Fibroblast of the aortic adventitia (primary cell): ENCODE results near the gene SPOCD1. TPM values are rescaled to one million over a fixed set of nuclear protein-coding genes. Genes with fewer than 3 reads are reported as not detected.
A peak's percentile ranks its signal among the peaks of the same experiment; 100 is the strongest.

Experiments
- DNase-seq: peaks from one replicate; pipeline ENCODE4 v3.0.0-alpha.2; 2010; ENCODE audit warnings: low read depth
- H3K4me3 ChIP-seq: 2 replicates; pipeline ENCODE4 v1.5.1; 2011; ENCODE audit warnings: low read depth, mild to moderate bottlenecking, control low read depth, low read length, moderate library complexity
- CTCF ChIP-seq: IDR thresholded peaks from 2 replicates; pipeline ENCODE4 v1.5.1; 2011; ENCODE audit warnings: mild to moderate bottlenecking, low read length, control low read depth, inconsistent platforms; ENCODE audit not compliant: insufficient read depth
- total RNA-seq: library from RNA; depleted of rRNA; stranded (reverse); fragments of >200 nt; gene quantifications from 2 replicates; pipeline ENCODE4 v1.2.3, GENCODE V29; 2012; ENCODE audit warnings: low replicate concordance

The SPOCD1 gene
- total RNA-seq, 1 donor, result 37.2 TPM

- TF ChIP-seq CTCF, result peak; percentile 96
- peak; percentile 90 for DNase-seq
- peak overlapping the region; percentile 79 for H3K4me3 ChIP-seq
Measured at GRCh38 chr1:31789259-31790065, 26.4 kb downstream of the SPOCD1 start.

GRCh38 chr1:31788825-31789256 is 27.0 kb downstream of the SPOCD1 start:
- peak overlapping the region; percentile 79 for H3K4me3 ChIP-seq
- no peak for TF ChIP-seq CTCF
- DNase-seq, result peak; percentile 91

GRCh38 chr1:31788138-31788824 is 27.5 kb downstream of the SPOCD1 start:
- TF ChIP-seq CTCF, result no peak
- peak; percentile 89 for DNase-seq
- H3K4me3 ChIP-seq, result peak overlapping the region; percentile 79

GRCh38 chr1:31787786-31788137 is 28.1 kb downstream of the SPOCD1 start:
- H3K4me3 ChIP-seq, result peak overlapping the region; percentile 79
- TF ChIP-seq CTCF, result no peak
- DNase-seq, result no peak

GRCh38 chr1:31787261-31787660 is 28.6 kb downstream of the SPOCD1 start:
- H3K4me3 ChIP-seq, result no peak overlapping the region
- no peak for TF ChIP-seq CTCF
- no peak for DNase-seq

GRCh38 chr1:31786366-31787060 is 29.3 kb downstream of the SPOCD1 start:
- no peak overlapping the region for H3K4me3 ChIP-seq
- DNase-seq, result no peak
- TF ChIP-seq CTCF, result no peak
